CD14-positive monocyte (primary cell): ENCODE results near the gene STRIP2. TPM values are rescaled to one million over a fixed set of nuclear protein-coding genes. Genes with fewer than 3 reads are reported as not detected.
"Not testable (repeated sequence)": the region's sequence is repeated elsewhere in the genome, so short reads cannot be mapped to it uniquely, and the experiment has no call there.

ENCODE experiments used
- DNase-seq, 3 donors: peaks; one replicate each; pipeline ENCODE4 v3.0.0-alpha.2; 2011 to 2022
- H2AFZ ChIP-seq: 2 replicates; pipeline ENCODE4 v1.6.0; 2012; ENCODE audit warnings: mild to moderate bottlenecking, low read depth, low read length, inconsistent platforms; ENCODE audit not compliant: insufficient read depth, poor library complexity, severe bottlenecking
- H3K27ac ChIP-seq, 2 donors: 1 replicate in 1 of 2; 2 replicates in 1 of 2; pipeline ENCODE4 v1.5.1; 2012 to 2013; ENCODE audit warnings: low read length in 2 of 2, control low read depth in 1 of 2, inconsistent platforms in 1 of 2, low read depth in 1 of 2, mild to moderate bottlenecking in 1 of 2
- H3K27me3 ChIP-seq, 2 donors: one replicate each; pipeline versions ENCODE4 v1.6.0 to v1.6.1; 2011 to 2013; ENCODE audit warnings: low read length in 2 of 2; ENCODE audit not compliant: control insufficient read depth in 2 of 2, insufficient read depth in 2 of 2
- H3K36me3 ChIP-seq, 2 donors: replicated peaks in 1 of 2; 1 replicate in 1 of 2; 2 replicates in 1 of 2; pipeline versions ENCODE4 v1.5.1 to v1.6.1; 2012 to 2013; ENCODE audit warnings: low read length in 2 of 2, control low read depth in 1 of 2, inconsistent platforms in 1 of 2, mild to moderate bottlenecking in 1 of 2; ENCODE audit not compliant: insufficient read depth in 2 of 2, control insufficient read depth in 1 of 2
- H3K4me1 ChIP-seq, 2 donors: 1 replicate in 1 of 2; 2 replicates in 1 of 2; pipeline versions ENCODE4 v1.5.1 to v1.6.1; 2012 to 2013; ENCODE audit warnings: low read length in 2 of 2, control low read depth in 1 of 2, inconsistent platforms in 1 of 2, mild to moderate bottlenecking in 1 of 2, moderate library complexity in 1 of 2; ENCODE audit not compliant: insufficient read depth in 2 of 2, control insufficient read depth in 1 of 2
- H3K4me2 ChIP-seq: replicated peaks from 2 replicates; pipeline ENCODE3; 2012; ENCODE audit warnings: low read length, moderate library complexity, mild to moderate bottlenecking; ENCODE audit not compliant: poor library complexity, severe bottlenecking; ENCODE audit errors: extremely low read depth
- H3K4me3 ChIP-seq, 3 experiments: fragments of 200-600 bp in 1 of 3; sonication (generic) in 1 of 3; replicated peaks in 1 of 3; 1 replicate in 2 of 3; 2 replicates in 1 of 3; pipeline ENCODE4 v1.5.1; 2011 to 2013; ENCODE audit warnings: low read length in 3 of 3, mild to moderate bottlenecking in 3 of 3, control low read depth in 2 of 3, low read depth in 2 of 3, inconsistent platforms in 1 of 3, moderate library complexity in 1 of 3
- H3K79me2 ChIP-seq: 2 replicates; pipeline ENCODE4 v1.6.0; 2012; ENCODE audit warnings: mild to moderate bottlenecking, control low read depth, inconsistent platforms, low read length, moderate library complexity; ENCODE audit not compliant: insufficient read depth
- H3K9ac ChIP-seq: 2 replicates; pipeline ENCODE4 v1.6.0; 2017; ENCODE audit warnings: low read length, mild to moderate bottlenecking; ENCODE audit not compliant: insufficient read depth, poor library complexity, severe bottlenecking
- H3K9me3 ChIP-seq, 2 donors: replicated peaks in 1 of 2; 1 replicate in 1 of 2; 2 replicates in 1 of 2; pipeline versions ENCODE4 v1.5.1 to v1.6.1; 2012 to 2013; ENCODE audit warnings: low read length in 2 of 2, control low read depth in 1 of 2; ENCODE audit not compliant: control insufficient read depth in 1 of 2, insufficient read depth in 1 of 2
- H4K20me1 ChIP-seq: 2 replicates; pipeline ENCODE4 v1.6.0; 2012; ENCODE audit warnings: mild to moderate bottlenecking, low read length, control low read depth, moderate library complexity; ENCODE audit not compliant: insufficient read depth
- H3K27ac Mint-ChIP-seq, 7 donors: one replicate each; pipeline ENCODE4 v1.8.0; 2020; ENCODE audit warnings: mild to moderate bottlenecking in 7 of 7, mixed read lengths in 7 of 7, moderate library complexity in 6 of 7, inconsistent platforms in 2 of 7
- H3K27me3 Mint-ChIP-seq, 3 donors: one replicate each; pipeline ENCODE4 v1.8.0; 2021 to 2022; ENCODE audit warnings: low read depth in 3 of 3, mild to moderate bottlenecking in 3 of 3, mixed read lengths in 3 of 3, moderate library complexity in 3 of 3, inconsistent platforms in 1 of 3
- H3K36me3 Mint-ChIP-seq, 2 donors: one replicate each; pipeline ENCODE4 v1.8.0; 2020; ENCODE audit warnings: mixed read lengths in 2 of 2, inconsistent platforms in 1 of 2, mild to moderate bottlenecking in 1 of 2
- H3K4me1 Mint-ChIP-seq: one replicate; pipeline ENCODE4 v1.8.0; 2020; ENCODE audit warnings: mild to moderate bottlenecking, mixed read lengths
- H3K4me3 Mint-ChIP-seq, 2 donors: one replicate each; pipeline ENCODE4 v1.8.0; 2020; ENCODE audit warnings: mild to moderate bottlenecking in 2 of 2, mixed read lengths in 2 of 2, moderate library complexity in 1 of 2
- H3K9me3 Mint-ChIP-seq, 7 donors: one replicate each; pipeline ENCODE4 v1.8.0; 2020 to 2022; ENCODE audit warnings: mixed read lengths in 7 of 7, mild to moderate bottlenecking in 6 of 7, moderate library complexity in 6 of 7, inconsistent platforms in 2 of 7
- CTCF ChIP-seq: fragments of 200-600 bp; IDR thresholded peaks from one replicate; pipeline ENCODE4 v1.8.0; 2022; ENCODE audit warnings: antibody characterized with exemption, mild to moderate bottlenecking
- WGBS: methylation state at CpG from one replicate; pipeline ENCODE4 v1.1.5; 2013; ENCODE audit warnings: missing lambda C conversion rate; ENCODE audit not compliant: insufficient coverage; 5-methylcytosine and 5-hydroxymethylcytosine counted together
- intact Hi-C, 2 donors: fragments of 100-400 bp; cut with micrococcal nuclease; formaldehyde crosslinking; loops; one replicate each; pipeline versions ENCODE4 v1.15.0 to v1.15.1; 2023
- polyA plus RNA-seq, 3 donors: library from polyadenylated mRNA; depleted of rRNA in 1 of 3; unstranded in 2 of 3; stranded (reverse) in 1 of 3; fragments of 300-500 nt in 2 of 3; fragments of >200 nt in 1 of 3; fragmentation: Illumina TruSeq in 2 of 3; gene quantifications; 1 replicate in 2 of 3; 2 replicates in 1 of 3; pipeline ENCODE4 v1.2.3, GENCODE V29; 2012 to 2021

The STRIP2 gene
- polyA plus RNA-seq, 3 donors = 0.11 to 0.12 TPM; not detected in 1

- Histone ChIP-seq H2AFZ (no peak overlapping the region), H3K36me3 (no peaks in the 10 kb centered on the region), H3K9me3 (no peaks in the 10 kb centered on the region), H4K20me1 (no peaks in the 10 kb centered on the region), H3K4me3 (no peak overlapping the region), H3K4me2 (no peak overlapping the region), H3K79me2 (no peaks in the 10 kb centered on the region), H3K4me1 (no peaks in the 10 kb centered on the region), H3K9ac (no peak overlapping the region), H3K27ac (no peak overlapping the region), H3K27me3 (no peaks in the 10 kb centered on the region)
- Mint-ChIP-seq H3K36me3 (peaks cover 0 to 1% of the 10 kb centered on the region in 2 donors), H3K4me1 (no peaks in the 10 kb centered on the region), H3K27me3 (peaks cover 0 to 4% (median 1%) of the 10 kb centered on the region in 3 donors), H3K4me3 (no peak overlapping the region), H3K27ac (no peak overlapping the region), H3K9me3 (peaks cover 0 to 5% (median 1%) of the 10 kb centered on the region in 7 donors)
- DNase-seq = no peak
- intact Hi-C loops = loop anchor here (2.0 to 10.0 kb wide), 2 partner anchors 105 to 257 kb away; no protein-coding TSS in a partner anchor
- no peak for TF ChIP-seq CTCF
Observed at GRCh38 chr7:129471402-129471827, 37.2 kb downstream of the STRIP2 start.

- H3K9ac ChIP-seq, DNase-seq, H3K4me1 ChIP-seq, H2AFZ ChIP-seq, H3K4me3 Mint-ChIP-seq, H3K4me3 ChIP-seq, H3K27me3 Mint-ChIP-seq, H3K9me3 ChIP-seq, H3K36me3 ChIP-seq, H3K27ac Mint-ChIP-seq, H3K4me1 Mint-ChIP-seq, H3K9me3 Mint-ChIP-seq, H3K79me2 ChIP-seq, H4K20me1 ChIP-seq, H3K4me2 ChIP-seq, H3K27me3 ChIP-seq, H3K27ac ChIP-seq, H3K36me3 Mint-ChIP-seq: not testable (repeated sequence)
- WGBS = 99% methylated on average over 7 of the region's 27 CpGs
- intact Hi-C loops = loop anchor here (10.0 kb wide), 1 partner anchor 261 kb away; no protein-coding TSS in a partner anchor
Observed at GRCh38 chr7:129475931-129476330, 41.7 kb downstream of the STRIP2 start.

GRCh38 chr7:129476398-129476797 lies 42.2 kb downstream of the STRIP2 start:
- not testable (repeated sequence) for H3K4me3 ChIP-seq, H3K27ac Mint-ChIP-seq, H2AFZ ChIP-seq, H3K36me3 Mint-ChIP-seq, H3K36me3 ChIP-seq, H3K79me2 ChIP-seq, H3K4me1 Mint-ChIP-seq, H3K9me3 Mint-ChIP-seq, DNase-seq, H3K27ac ChIP-seq, H3K4me1 ChIP-seq, H3K9ac ChIP-seq, H4K20me1 ChIP-seq, H3K9me3 ChIP-seq, H3K4me3 Mint-ChIP-seq, H3K27me3 Mint-ChIP-seq, H3K27me3 ChIP-seq, H3K4me2 ChIP-seq
- intact Hi-C loops = loop anchor here (10.0 kb wide), 1 partner anchor 262 kb away; no protein-coding TSS in a partner anchor
- WGBS = 96% methylated on average over 13 of the region's 27 CpGs
